H9 (cell line): ENCODE data around the gene EEF1A2. TPM values are rescaled to one million over a fixed set of nuclear protein-coding genes. Genes with fewer than 3 reads are reported as not detected.

Experiments
- DNase-seq: peaks from one replicate; pipeline ENCODE4 v3.0.0-alpha.2; 2017
- H2AFZ ChIP-seq: one replicate; pipeline ENCODE4 v1.6.1; 2013; ENCODE audit warnings: mild to moderate bottlenecking, low read length, control low read depth, moderate library complexity
- H2AK5ac ChIP-seq: 2 replicates; pipeline ENCODE4 v1.6.1; 2013; ENCODE audit warnings: low read length, control low read depth, mixed read lengths; ENCODE audit not compliant: insufficient read length
- H2BK120ac ChIP-seq: one replicate; pipeline ENCODE4 v1.6.1; 2013; ENCODE audit warnings: low read depth, mild to moderate bottlenecking, low read length, control low read depth, inconsistent platforms; ENCODE audit not compliant: poor library complexity, severe bottlenecking
- H2BK12ac ChIP-seq: 2 replicates; pipeline ENCODE4 v1.6.1; 2013; ENCODE audit warnings: low read length, control low read depth, mixed read lengths, low read depth; ENCODE audit not compliant: insufficient read length
- H2BK15ac ChIP-seq: 2 replicates; pipeline ENCODE4 v1.6.1; 2013; ENCODE audit warnings: low read depth, low read length, control low read depth
- H2BK20ac ChIP-seq: one replicate; pipeline ENCODE4 v1.6.1; 2013; ENCODE audit warnings: low read depth, mild to moderate bottlenecking, low read length, control low read depth, inconsistent platforms; ENCODE audit not compliant: poor library complexity, severe bottlenecking
- H2BK5ac ChIP-seq: 2 replicates; pipeline ENCODE4 v1.6.1; 2013; ENCODE audit warnings: low read length, control low read depth, mixed read lengths; ENCODE audit not compliant: insufficient read length
- H3K14ac ChIP-seq: 2 replicates; pipeline ENCODE4 v1.6.1; 2013; ENCODE audit warnings: low read length, control low read depth; ENCODE audit not compliant: insufficient read depth
- H3K18ac ChIP-seq: 2 replicates; pipeline ENCODE4 v1.6.1; 2013; ENCODE audit warnings: low read depth, mild to moderate bottlenecking, mixed read lengths, low read length, control low read depth; ENCODE audit not compliant: insufficient read length
- H3K23ac ChIP-seq: 2 replicates; pipeline ENCODE4 v1.6.1; 2013; ENCODE audit warnings: low read length, control low read depth, mixed read lengths, low read depth; ENCODE audit not compliant: insufficient read length
- H3K23me2 ChIP-seq: 2 replicates; pipeline ENCODE4 v1.6.1; 2013; ENCODE audit warnings: low read depth, mild to moderate bottlenecking, mixed read lengths, low read length, control low read depth; ENCODE audit not compliant: insufficient read length, poor library complexity, severe bottlenecking
- H3K27ac ChIP-seq: 2 replicates; pipeline ENCODE4 v1.5.1; 2013; ENCODE audit warnings: low read length, control low read depth, mixed read lengths, low read depth; ENCODE audit not compliant: insufficient read length
- H3K27me3 ChIP-seq: 2 replicates; pipeline ENCODE4 v1.6.1; 2013; ENCODE audit warnings: low read length, control low read depth, inconsistent platforms; ENCODE audit not compliant: insufficient read depth
- H3K4ac ChIP-seq: 2 replicates; pipeline ENCODE4 v1.6.1; 2013; ENCODE audit warnings: low read depth, mild to moderate bottlenecking, control low read depth, inconsistent platforms, low read length, moderate library complexity
- H3K4me1 ChIP-seq: 2 replicates; pipeline ENCODE4 v1.6.1; 2013; ENCODE audit warnings: low read length, control low read depth, inconsistent platforms; ENCODE audit not compliant: insufficient read depth
- H3K4me2 ChIP-seq: 2 replicates; pipeline ENCODE4 v1.6.1; 2013; ENCODE audit warnings: low read length, control low read depth, mixed read lengths; ENCODE audit not compliant: insufficient read length, insufficient read depth
- H3K56ac ChIP-seq: 2 replicates; pipeline ENCODE4 v1.6.1; 2013; ENCODE audit warnings: low read depth, mild to moderate bottlenecking, mixed read lengths, low read length, control low read depth; ENCODE audit not compliant: insufficient read length
- H3K79me1 ChIP-seq: 2 replicates; pipeline ENCODE4 v1.6.1; 2013; ENCODE audit warnings: low read depth, mild to moderate bottlenecking, moderate library complexity, low read length, control low read depth, inconsistent platforms; ENCODE audit not compliant: insufficient read depth, poor library complexity, severe bottlenecking
- H3K79me2 ChIP-seq: 2 replicates; pipeline ENCODE4 v1.6.1; 2013; ENCODE audit warnings: low read length, control low read depth, inconsistent platforms; ENCODE audit not compliant: insufficient read depth
- H3K9ac ChIP-seq: 2 replicates; pipeline ENCODE4 v1.6.1; 2013; ENCODE audit warnings: low read length, control low read depth, mixed read lengths; ENCODE audit not compliant: insufficient read length; ENCODE audit errors: extremely low read depth
- H3K9me3 ChIP-seq: one replicate; pipeline ENCODE4 v1.6.1; 2013; ENCODE audit warnings: low read depth, low read length, inconsistent platforms; ENCODE audit not compliant: control insufficient read depth
- H3T11ph ChIP-seq: one replicate; pipeline ENCODE4 v1.6.1; 2013; ENCODE audit warnings: mild to moderate bottlenecking, low read length, control low read depth, inconsistent platforms
- H4K20me1 ChIP-seq: one replicate; pipeline ENCODE4 v1.6.1; 2013; ENCODE audit not compliant: control insufficient read depth, insufficient read length, insufficient read depth
- H4K5ac ChIP-seq: 2 replicates; pipeline ENCODE4 v1.6.1; 2013; ENCODE audit warnings: low read depth, mild to moderate bottlenecking, mixed read lengths, low read length, control low read depth; ENCODE audit not compliant: insufficient read length
- H4K8ac ChIP-seq: replicated peaks from 2 replicates; pipeline ENCODE4 v1.6.1; 2013; ENCODE audit warnings: low read length, control low read depth, mixed read lengths, low read depth; ENCODE audit not compliant: insufficient read length
- H4K91ac ChIP-seq: 2 replicates; pipeline ENCODE4 v1.6.1; 2013; ENCODE audit warnings: low read depth, mild to moderate bottlenecking, moderate library complexity, mixed read lengths, low read length, control low read depth; ENCODE audit not compliant: insufficient read length
- H3K27ac Mint-ChIP-seq, 3 experiments: 2 replicates in 2 of 3; 3 replicates in 1 of 3; pipeline ENCODE4 v1.8.0; 2020 to 2021; ENCODE audit warnings: mixed read lengths in 3 of 3, mild to moderate bottlenecking in 1 of 3, moderate library complexity in 1 of 3
- H3K27me3 Mint-ChIP-seq: 2 replicates; pipeline ENCODE4 v1.8.0; 2021; ENCODE audit warnings: low read depth, mild to moderate bottlenecking, moderate library complexity, mixed read lengths
- H3K36me3 Mint-ChIP-seq, 3 experiments: 2 replicates in 2 of 3; 3 replicates in 1 of 3; pipeline ENCODE4 v1.8.0; 2020 to 2021; ENCODE audit warnings: low read depth in 3 of 3, mixed read lengths in 3 of 3; ENCODE audit not compliant: insufficient read depth in 1 of 3
- H3K4me1 Mint-ChIP-seq, 2 experiments: 2 replicates each; pipeline ENCODE4 v1.8.0; 2020; ENCODE audit warnings: mixed read lengths in 2 of 2
- H3K4me3 Mint-ChIP-seq, 2 experiments: 2 replicates in 1 of 2; 3 replicates in 1 of 2; pipeline ENCODE4 v1.8.0; 2020 to 2021; ENCODE audit warnings: mild to moderate bottlenecking in 2 of 2, mixed read lengths in 2 of 2, moderate library complexity in 1 of 2
- H3K9me3 Mint-ChIP-seq, 2 experiments: 2 replicates in 1 of 2; 3 replicates in 1 of 2; pipeline ENCODE4 v1.8.0; 2020; ENCODE audit warnings: mild to moderate bottlenecking in 2 of 2, mixed read lengths in 2 of 2, moderate library complexity in 1 of 2
- WGBS: extraction: QIAGEN DNeasy Blood & Tissue Kit; methylation state at CpG from one replicate; pipeline ENCODE4 v1.1.7; 2013; ENCODE audit warnings: missing lambda C conversion rate, low lambda C conversion rate, mixed read lengths; ENCODE audit not compliant: insufficient read length; ENCODE audit errors: extremely low coverage; 5-methylcytosine and 5-hydroxymethylcytosine counted together
- total RNA-seq: library from RNA; stranded (reverse); gene quantifications from 2 replicates; pipeline ENCODE4 v1.2.1, GENCODE V29; 2021
- TF ChIP-seq, protein P1 (sequence below): fragments of 200-600 bp; sonication (generic); conservative IDR thresholded peaks from 3 replicates; pipeline ENCODE4 v1.8.0; 2021; ENCODE audit warnings: antibody characterized with exemption, mild to moderate bottlenecking

Gene EEF1A2
- total RNA-seq, 1 experiment from 2014 or later, result 27.4 TPM

DNA sequence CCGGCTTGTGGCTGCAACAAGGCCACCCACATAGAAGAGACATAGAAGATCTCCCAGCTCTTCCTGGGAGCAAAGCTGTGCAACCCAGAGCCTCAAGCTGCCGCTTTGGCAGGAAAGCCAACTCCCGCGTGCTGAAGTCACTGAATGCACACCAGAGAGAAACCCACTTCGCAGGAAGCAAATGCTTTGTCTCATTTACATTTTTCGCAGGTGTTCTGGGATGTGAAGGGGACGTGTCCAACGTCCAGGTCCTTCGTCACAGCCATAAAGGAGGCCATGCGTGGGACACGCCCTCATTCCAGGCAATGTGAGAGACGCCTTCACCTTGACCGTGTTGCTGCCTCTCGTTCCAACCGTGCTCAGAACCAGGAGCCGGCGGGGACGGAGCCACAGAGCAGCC lies 50.9 kb downstream of the EEF1A2 start:
- H3K27ac Mint-ChIP-seq, result peak overlapping the region; percentile 28 to 59 (median 49); a peak in 4 of 7 replicates
- Histone ChIP-seq H4K20me1 (peaks cover 6% of the 10 kb centered on the region), H3K14ac (no peak overlapping the region; the same call in 1 of the 2 replicates), H3K18ac (no peak overlapping the region), H3K4me2 (no peak overlapping the region), H2BK20ac (no peak overlapping the region), H4K8ac (no peak overlapping the region), H4K5ac (no peak overlapping the region), H3K9ac (no peak overlapping the region), H3K79me1 (no peaks in the 10 kb centered on the region), H3K27me3 (no peaks in the 10 kb centered on the region), H3K4me1 (peaks cover 2% of the 10 kb centered on the region; the same call in 1 of the 2 replicates), H3K79me2 (no peaks in the 10 kb centered on the region; the same call in 1 of the 2 replicates), H2AFZ (no peak overlapping the region), H4K91ac (no peak overlapping the region), H3K23me2 (no peaks in the 10 kb centered on the region), H3K56ac (no peak overlapping the region), H2BK5ac (no peak overlapping the region), H2BK15ac (no peak overlapping the region), H2BK120ac (no peak overlapping the region), H3K4ac (no peak overlapping the region), H3K9me3 (no peaks in the 10 kb centered on the region), H2BK12ac (no peak overlapping the region), H3T11ph (no peak overlapping the region), H3K23ac (no peak overlapping the region), H2AK5ac (no peak overlapping the region), H3K27ac (no peak overlapping the region)
- H3K27me3 Mint-ChIP-seq, result no peaks in the 10 kb centered on the region
- no peak for DNase-seq
- TF ChIP-seq, protein P1, sequence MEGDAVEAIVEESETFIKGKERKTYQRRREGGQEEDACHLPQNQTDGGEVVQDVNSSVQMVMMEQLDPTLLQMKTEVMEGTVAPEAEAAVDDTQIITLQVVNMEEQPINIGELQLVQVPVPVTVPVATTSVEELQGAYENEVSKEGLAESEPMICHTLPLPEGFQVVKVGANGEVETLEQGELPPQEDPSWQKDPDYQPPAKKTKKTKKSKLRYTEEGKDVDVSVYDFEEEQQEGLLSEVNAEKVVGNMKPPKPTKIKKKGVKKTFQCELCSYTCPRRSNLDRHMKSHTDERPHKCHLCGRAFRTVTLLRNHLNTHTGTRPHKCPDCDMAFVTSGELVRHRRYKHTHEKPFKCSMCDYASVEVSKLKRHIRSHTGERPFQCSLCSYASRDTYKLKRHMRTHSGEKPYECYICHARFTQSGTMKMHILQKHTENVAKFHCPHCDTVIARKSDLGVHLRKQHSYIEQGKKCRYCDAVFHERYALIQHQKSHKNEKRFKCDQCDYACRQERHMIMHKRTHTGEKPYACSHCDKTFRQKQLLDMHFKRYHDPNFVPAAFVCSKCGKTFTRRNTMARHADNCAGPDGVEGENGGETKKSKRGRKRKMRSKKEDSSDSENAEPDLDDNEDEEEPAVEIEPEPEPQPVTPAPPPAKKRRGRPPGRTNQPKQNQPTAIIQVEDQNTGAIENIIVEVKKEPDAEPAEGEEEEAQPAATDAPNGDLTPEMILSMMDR, result no peak
- H3K4me1 Mint-ChIP-seq, result peaks cover 10 to 33% of the 10 kb centered on the region in 2 experiments
- no CpG with 5 or more reads among the region's 18 CpGs for WGBS
- H3K36me3 Mint-ChIP-seq, result peaks cover 4 to 15% (median 4%) of the 10 kb centered on the region in 3 experiments; a peak in 6 of 7 replicates
- H3K9me3 Mint-ChIP-seq, result peaks cover 4 to 5% of the 10 kb centered on the region in 2 experiments; a peak in 3 of 5 replicates
- H3K4me3 Mint-ChIP-seq, result no peak overlapping the region
